ENCODE data around the gene CTAG2. TPM values are rescaled to one million over a fixed set of nuclear protein-coding genes. Genes with fewer than 3 reads are reported as not detected.

CTAG2 gene
- total RNA-seq, 2 donors from 2014 or later = 15.4 TPM; not detected in 1

GRCh38 chrX:154602226-154602625 is 51.2 kb downstream of the CTAG2 start:
- no peaks in the 10 kb centered on the region for H3K4me1 ChIP-seq (replicated peaks)
- H3K36me3 ChIP-seq = no peaks in the 10 kb centered on the region
- H3K9me3 ChIP-seq = no peaks in the 10 kb centered on the region
- no peak overlapping the region for H3K4me3 ChIP-seq
- no peak overlapping the region for H3K27ac ChIP-seq
- TF ChIP-seq CTCF (IDR thresholded peaks at IDR 0.05) = no peak
- TF ChIP-seq POLR2A (IDR thresholded peaks at IDR 0.05) = no peak
- TF ChIP-seq POLR2AphosphoS5 (IDR thresholded peaks at IDR 0.05) = no peak
- intact Hi-C loops (cut with DNase I) = no loop called here
- WGBS = 72% methylated on average over 7 of the region's 13 CpGs
- H3K27me3 ChIP-seq (replicated peaks; ENCODE audit: insufficient read depth) = no peaks in the 10 kb centered on the region
- DNase-seq (ENCODE audit: low spot score) = no peak

Small RNA genes lying within 50 kb of the gene (small RNA-seq; reads per million reads assigned to genes)
- gene AC244090.1 (0 reads per million in 2 donors), gene AC244107.2 (0 reads per million in 2 donors)

Other genes starting within 250 kb of the CTAG2 start
- gene DNASE1L1, start 244.3 kb downstream of the CTAG2 start, total RNA-seq = 10 to 100 TPM; 36.8 to 70.7 TPM
- 10 to 100 TPM; 25.7 to 56.5 TPM for gene TAFAZZIN, start 242.0 kb downstream of the CTAG2 start, total RNA-seq
- gene ATP6AP1, start 224.9 kb downstream of the CTAG2 start, total RNA-seq = 100 to 1,000 TPM; 110 to 149 TPM
- gene GDI1, start 216.4 kb downstream of the CTAG2 start, total RNA-seq = 100 to 1,000 TPM in 1 of 2 donors, 10 to 100 TPM in 1; 52.9 to 148 TPM
- 10 to 100 TPM; 32.9 to 35.8 TPM for gene FAM50A, start 209.4 kb downstream of the CTAG2 start, total RNA-seq
- gene PLXNA3, start 195.3 kb downstream of the CTAG2 start, total RNA-seq = 10 to 100 TPM; 15.7 to 21.0 TPM
- 10 to 100 TPM; 39.1 to 44.2 TPM for gene LAGE3, start 174.3 kb downstream of the CTAG2 start, total RNA-seq
- gene UBL4A, start 167.0 kb downstream of the CTAG2 start, total RNA-seq = 10 to 100 TPM; 31.9 to 53.7 TPM
- 10 to 100 TPM; 28.0 to 45.6 TPM for gene SLC10A3, start 162.9 kb downstream of the CTAG2 start, total RNA-seq
- 10 to 100 TPM; 52.0 to 72.7 TPM for gene FAM3A, start 137.3 kb downstream of the CTAG2 start, total RNA-seq
- gene G6PD, start 106.7 kb downstream of the CTAG2 start, total RNA-seq = 100 to 1,000 TPM in 1 of 2 donors, 10 to 100 TPM in 1; 27.9 to 300 TPM
- gene IKBKG, start 106.0 kb downstream of the CTAG2 start, total RNA-seq = 10 to 100 TPM; 16.4 to 31.7 TPM
- 10 to 100 TPM in 1 of 2 donors, not detected in 1; 11.8 TPM for gene CTAG1A, start 68.4 kb downstream of the CTAG2 start, total RNA-seq
- 1 to 10 TPM in 1 of 2 donors, not detected in 1; 8.7 TPM for gene CTAG1B, start 34.3 kb downstream of the CTAG2 start, total RNA-seq
- 10 to 100 TPM in 1 of 2 donors, 1 to 10 TPM in 1; 1.5 to 12.8 TPM for gene GAB3, start 97.5 kb upstream of the CTAG2 start, total RNA-seq
- 10 to 100 TPM; 22.6 to 58.2 TPM for gene DKC1, start 109.3 kb upstream of the CTAG2 start, total RNA-seq
- 10 to 100 TPM; 38.2 to 43.6 TPM for gene MPP1, start 151.9 kb upstream of the CTAG2 start, total RNA-seq
- gene SMIM9, start 181.1 kb upstream of the CTAG2 start, total RNA-seq = not detected
- gene F8A1, start 232.8 kb upstream of the CTAG2 start, total RNA-seq = 10 to 100 TPM in 1 of 2 donors, not detected in 1; 12.3 TPM